Measurements from ENCODE around the gene CSN1S1. TPM values are rescaled to one million over a fixed set of nuclear protein-coding genes. Genes with fewer than 3 reads are reported as not detected.

Gene CSN1S1
- total and polyA plus RNA-seq, 2 of the 13 experiments (the other 11 are each of a cell fraction or from before 2014, with no cell fraction given), result not detected

GRCh38 chr4:69984030-69984443 is 53.2 kb downstream of the CSN1S1 start (continued):
- peak; percentile 88 for TF ChIP-seq POGZ (CRISPR knock-in tag; IDR thresholded peaks at IDR 0.05)
- no peak for TF ChIP-seq THYN1 (CRISPR knock-in tag; IDR thresholded peaks at IDR 0.05; ENCODE audit: borderline replicate concordance, low read depth)
- TF ChIP-seq KMT2B (CRISPR knock-in tag; IDR thresholded peaks at IDR 0.05), result no peak
- TF ChIP-seq KDM3A (CRISPR knock-in tag; IDR thresholded peaks at IDR 0.05; ENCODE audit: low read depth), result no peak; the same call in 1 of the 2 replicates
- TF ChIP-seq HNRNPK (IDR thresholded peaks at IDR 0.05; ENCODE audit: low read depth, low read length, poor library complexity, severe bottlenecking), result no peak
- peak; percentile 80 for TF ChIP-seq NFE2L2 (IDR thresholded peaks at IDR 0.05; ENCODE audit: low read length)
- TF ChIP-seq KLF16 (CRISPR knock-in tag; IDR thresholded peaks at IDR 0.05), result peak in 1 of 2 experiments; percentile 43; a peak in 1 of 4 replicates
- no peak for TF ChIP-seq CTCF (CRISPR knock-in tag; IDR thresholded peaks at IDR 0.05)
- no peak for TF ChIP-seq TBP (CRISPR knock-in tag; IDR thresholded peaks at IDR 0.05)
- TF ChIP-seq ZNF235 (CRISPR knock-in tag; IDR thresholded peaks at IDR 0.05; ENCODE audit: borderline replicate concordance), result no peak
- TF ChIP-seq ZNF556 (CRISPR knock-in tag; IDR thresholded peaks at IDR 0.05; ENCODE audit: borderline replicate concordance), result no peak; the same call in 1 of the 2 replicates
- no peak for TF ChIP-seq SYNCRIP (IDR thresholded peaks at IDR 0.05; ENCODE audit: insufficient read depth, low read depth, low read length)
- TF ChIP-seq FOXA1 (IDR thresholded peaks at IDR 0.05), result no peak
- TF ChIP-seq FOXA1 (CRISPR knock-in tag; IDR thresholded peaks at IDR 0.05), result peak; percentile 47
- 0 out of 2 replicates have a peak, but pooled peaks have one; percentile 28 for TF ChIP-seq KDM1A (CRISPR knock-in tag; IDR thresholded peaks at IDR 0.05)
- no peak for TF ChIP-seq ZNF33A (CRISPR knock-in tag; IDR thresholded peaks at IDR 0.05; ENCODE audit: borderline replicate concordance)
- no peak for TF ChIP-seq ZNF3 (CRISPR knock-in tag; IDR thresholded peaks at IDR 0.05)
- 0 out of 2 replicates have a peak, but pooled peaks have one; percentile 30 for TF ChIP-seq ZFY (CRISPR knock-in tag; IDR thresholded peaks at IDR 0.05)
- TF ChIP-seq CSRNP1 (CRISPR knock-in tag; IDR thresholded peaks at IDR 0.05), result no peak
- no peak for TF ChIP-seq ZBTB46 (CRISPR knock-in tag; IDR thresholded peaks at IDR 0.05; ENCODE audit: borderline replicate concordance)
- TF ChIP-seq PHB2 (IDR thresholded peaks at IDR 0.05; ENCODE audit: partially characterized antibody), result no peak
- TF ChIP-seq EP300 (IDR thresholded peaks at IDR 0.05; ENCODE audit: low read depth in 2 of 2, low read length in 2 of 2), result peak in 1 of 2 experiments; percentile 66; a peak in 2 of 4 replicates
- TF ChIP-seq EP300 (CRISPR knock-in tag; IDR thresholded peaks at IDR 0.05; ENCODE audit: borderline replicate concordance), result no peak
- TF ChIP-seq ATF7 (IDR thresholded peaks at IDR 0.05), result no peak
- TF ChIP-seq ATF7 (CRISPR knock-in tag; IDR thresholded peaks at IDR 0.05), result 0 out of 2 replicates have a peak, but pooled peaks have one; percentile 57
- TF ChIP-seq ZNF382 (CRISPR knock-in tag; IDR thresholded peaks at IDR 0.05; ENCODE audit: borderline replicate concordance), result no peak
- TF ChIP-seq ZNF430 (CRISPR knock-in tag; IDR thresholded peaks at IDR 0.05), result 0 out of 2 replicates have a peak, but pooled peaks have one; percentile 27
- TF ChIP-seq SUZ12 (IDR thresholded peaks at IDR 0.05; ENCODE audit: low read depth, low read length), result no peak
- TF ChIP-seq ZNF749 (CRISPR knock-in tag; IDR thresholded peaks at IDR 0.05; ENCODE audit: borderline replicate concordance), result peak; percentile 49; the same call in 1 of the 2 replicates

Data from HepG2 (cell line).